H7 (cell line): ENCODE measurements around the gene HOXD4. TPM values are rescaled to one million over a fixed set of nuclear protein-coding genes. Genes with fewer than 3 reads are reported as not detected.

Experiments
- DNase-seq: peaks from one replicate; pipeline ENCODE4 v3.0.0; 2012
- H3K27me3 ChIP-seq: 2 replicates; pipeline ENCODE4 v1.6.0; 2011; ENCODE audit warnings: mild to moderate bottlenecking, low read length; ENCODE audit not compliant: control insufficient read depth, insufficient read depth
- H3K36me3 ChIP-seq: replicated peaks from 2 replicates; pipeline ENCODE4 v1.5.1; 2011; ENCODE audit warnings: low read length; ENCODE audit not compliant: control insufficient read depth, insufficient read depth
- H3K4me3 ChIP-seq: 2 replicates; pipeline ENCODE4 v1.5.1; 2011; ENCODE audit warnings: low read depth, mild to moderate bottlenecking, control low read depth, low read length, moderate library complexity; ENCODE audit not compliant: insufficient read depth
- total RNA-seq: library from RNA; depleted of rRNA; stranded (reverse); fragments of >200 nt; shearing (Covaris generic); gene quantifications from 2 replicates; pipeline ENCODE4 v1.2.3, GENCODE V29; 2014

Gene HOXD4
- total RNA-seq, 1 experiment from 2014 or later: not detected

GRCh38 chr2:176161825-176162626, 10.7 kb downstream of the HOXD4 start:
- no peak for DNase-seq
- Histone ChIP-seq H3K36me3 (no peaks in the 10 kb centered on the region), H3K27me3 (peaks cover 100% of the 10 kb centered on the region), H3K4me3 (no peak overlapping the region)

GRCh38 chr2:176162911-176163671, 11.7 kb downstream of the HOXD4 start:
- H3K27me3 ChIP-seq: peaks cover 100% of the 10 kb centered on the region
- no peaks in the 10 kb centered on the region for H3K36me3 ChIP-seq
- peak; percentile 61 for DNase-seq
- no peak overlapping the region for H3K4me3 ChIP-seq

GRCh38 chr2:176163672-176164056, 12.3 kb downstream of the HOXD4 start:
- DNase-seq: peak; percentile 55
- no peak overlapping the region for H3K4me3 ChIP-seq
- peaks cover 100% of the 10 kb centered on the region for H3K27me3 ChIP-seq
- no peaks in the 10 kb centered on the region for H3K36me3 ChIP-seq

DNA sequence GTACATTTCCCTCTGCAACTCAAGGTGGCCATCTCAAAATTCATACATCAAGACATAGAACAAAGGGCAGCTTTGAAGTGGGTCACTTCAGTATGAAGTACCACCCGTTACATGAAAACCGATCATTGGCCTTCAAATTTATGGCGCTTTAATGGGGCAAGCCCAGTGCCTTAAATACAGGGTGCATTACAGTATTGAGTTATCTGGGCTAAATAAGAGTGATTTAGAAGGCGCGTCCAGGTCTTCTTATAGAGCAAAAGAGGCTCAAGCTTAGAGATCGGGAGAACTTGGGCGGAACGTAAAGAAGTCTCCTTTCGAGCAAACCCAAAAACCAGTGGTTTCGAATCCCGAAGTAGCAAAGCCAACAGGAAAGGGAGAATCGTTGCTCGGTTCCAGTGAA, 12.9 kb downstream of the HOXD4 start:
- H3K4me3 ChIP-seq: no peak overlapping the region
- peaks cover 100% of the 10 kb centered on the region for H3K27me3 ChIP-seq
- H3K36me3 ChIP-seq: no peaks in the 10 kb centered on the region
- DNase-seq: no peak

DNA sequence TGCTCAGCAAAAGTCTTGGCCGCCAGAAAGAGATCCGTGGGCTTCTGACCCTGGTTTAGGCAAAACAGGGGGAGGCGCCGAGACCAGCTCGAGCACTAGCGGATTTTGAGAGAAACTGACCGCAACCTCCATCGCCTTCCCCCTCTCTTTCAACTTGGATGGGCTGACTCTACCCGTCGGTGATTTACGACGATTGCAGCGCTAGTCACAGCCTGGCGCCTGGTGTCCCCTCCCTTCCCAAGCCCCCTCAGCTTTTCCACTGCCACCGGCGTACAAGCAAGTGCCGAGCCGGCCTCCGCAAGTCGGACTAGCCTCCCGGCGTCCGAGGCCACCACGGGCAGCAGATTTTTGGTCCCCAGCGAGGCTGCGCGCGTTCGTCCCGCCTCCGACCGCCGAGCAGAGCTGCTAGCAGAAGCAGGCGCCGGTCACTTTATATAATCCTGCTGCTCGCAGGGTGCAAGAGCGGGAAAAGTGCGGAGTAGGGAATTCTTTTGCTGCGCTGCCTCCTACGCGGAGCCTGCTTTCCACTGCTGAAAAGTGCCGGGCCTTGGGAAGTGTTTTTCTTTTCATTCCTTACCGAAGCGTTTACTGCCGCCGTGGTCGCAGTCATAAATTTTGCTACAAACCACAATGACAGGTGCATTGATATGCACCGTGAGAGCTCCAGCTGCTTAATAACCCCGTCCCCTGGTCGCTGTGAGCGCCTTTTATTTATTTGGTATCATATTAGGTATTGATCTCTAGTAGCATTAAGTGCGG, 13.4 kb downstream of the HOXD4 start:
- peaks cover 100% of the 10 kb centered on the region for H3K27me3 ChIP-seq
- DNase-seq: peak; percentile 65
- no peaks in the 10 kb centered on the region for H3K36me3 ChIP-seq
- no peak overlapping the region for H3K4me3 ChIP-seq

GRCh38 chr2:176165370-176166050, 14.2 kb downstream of the HOXD4 start:
- DNase-seq: peak; percentile 79
- peaks cover 100% of the 10 kb centered on the region for H3K27me3 ChIP-seq
- no peaks in the 10 kb centered on the region for H3K36me3 ChIP-seq
- H3K4me3 ChIP-seq: no peak overlapping the region

- no peak for DNase-seq
- Histone ChIP-seq H3K36me3 (no peaks in the 10 kb centered on the region), H3K27me3 (peaks cover 100% of the 10 kb centered on the region), H3K4me3 (no peak overlapping the region)
These were observed 14.9 kb downstream of the HOXD4 start for GRCh38 chr2:176166272-176166671.

DNA sequence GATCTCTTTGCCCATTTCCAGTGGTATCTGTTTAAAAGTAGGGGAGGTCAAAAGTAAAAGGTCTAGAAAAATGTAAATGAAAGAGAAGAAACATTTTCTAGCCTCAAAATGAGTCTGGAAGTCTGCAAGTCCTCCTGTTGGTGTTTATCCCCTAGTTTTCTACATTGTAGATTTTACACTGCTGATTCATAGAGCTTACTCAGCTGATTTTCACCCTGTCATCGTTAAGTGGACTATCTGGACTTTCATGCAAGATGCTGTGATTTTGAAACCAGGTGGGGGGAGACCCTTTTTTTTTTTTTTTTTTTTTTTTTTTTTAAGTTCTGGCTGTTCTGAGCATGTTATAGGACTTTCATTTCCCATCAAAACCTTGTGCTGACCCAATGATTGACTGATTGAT, 16.0 kb downstream of the HOXD4 start:
- DNase-seq: no peak
- H3K36me3 ChIP-seq: no peaks in the 10 kb centered on the region
- peaks cover 100% of the 10 kb centered on the region for H3K27me3 ChIP-seq
- H3K4me3 ChIP-seq: no peak overlapping the region

GRCh38 chr2:176169181-176169580, 17.8 kb downstream of the HOXD4 start:
- no peak for DNase-seq
- H3K27me3 ChIP-seq: peaks cover 100% of the 10 kb centered on the region
- no peak overlapping the region for H3K4me3 ChIP-seq
- H3K36me3 ChIP-seq: no peaks in the 10 kb centered on the region

GRCh38 chr2:176169711-176170110, 18.4 kb downstream of the HOXD4 start:
- Histone ChIP-seq H3K27me3 (peaks cover 100% of the 10 kb centered on the region), H3K36me3 (no peaks in the 10 kb centered on the region), H3K4me3 (no peak overlapping the region)
- no peak for DNase-seq

DNA sequence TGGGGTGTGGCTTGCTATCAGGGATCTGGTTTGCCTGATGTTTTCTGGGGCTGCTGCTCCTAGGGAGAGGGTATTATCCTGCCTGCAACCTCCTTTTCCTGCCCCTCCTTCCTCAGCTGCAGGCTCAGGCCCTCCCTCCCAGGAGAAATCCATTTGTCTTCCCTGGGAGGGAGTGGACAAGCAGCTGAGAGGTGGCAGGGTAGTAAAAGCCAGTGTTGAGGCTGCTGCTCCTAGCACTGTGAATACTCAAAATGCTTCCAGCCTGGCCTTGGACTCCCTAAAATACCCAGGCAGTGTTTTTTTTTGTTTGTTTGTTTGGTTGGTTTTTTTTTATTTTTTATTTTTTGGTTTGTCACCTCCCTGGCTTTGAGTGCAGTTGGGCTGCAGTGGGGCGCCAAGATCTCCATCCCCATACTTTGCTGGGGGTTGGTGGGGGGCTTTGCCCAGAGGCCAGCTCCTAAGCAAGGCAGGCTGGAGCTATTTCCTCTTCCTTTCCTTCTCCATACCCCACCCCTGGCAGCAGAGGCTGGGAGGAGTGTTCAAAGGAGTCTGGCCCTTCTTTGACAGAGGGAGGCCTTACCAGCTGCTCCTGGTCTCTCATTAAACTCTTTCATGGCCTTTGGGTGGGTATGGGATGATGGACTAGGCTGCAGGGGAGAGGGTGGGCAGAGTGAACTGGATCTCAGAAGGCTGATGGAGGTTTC, 19.4 kb downstream of the HOXD4 start:
- Histone ChIP-seq H3K36me3 (no peaks in the 10 kb centered on the region), H3K27me3 (peaks cover 100% of the 10 kb centered on the region), H3K4me3 (no peak overlapping the region)
- no peak for DNase-seq

DNA sequence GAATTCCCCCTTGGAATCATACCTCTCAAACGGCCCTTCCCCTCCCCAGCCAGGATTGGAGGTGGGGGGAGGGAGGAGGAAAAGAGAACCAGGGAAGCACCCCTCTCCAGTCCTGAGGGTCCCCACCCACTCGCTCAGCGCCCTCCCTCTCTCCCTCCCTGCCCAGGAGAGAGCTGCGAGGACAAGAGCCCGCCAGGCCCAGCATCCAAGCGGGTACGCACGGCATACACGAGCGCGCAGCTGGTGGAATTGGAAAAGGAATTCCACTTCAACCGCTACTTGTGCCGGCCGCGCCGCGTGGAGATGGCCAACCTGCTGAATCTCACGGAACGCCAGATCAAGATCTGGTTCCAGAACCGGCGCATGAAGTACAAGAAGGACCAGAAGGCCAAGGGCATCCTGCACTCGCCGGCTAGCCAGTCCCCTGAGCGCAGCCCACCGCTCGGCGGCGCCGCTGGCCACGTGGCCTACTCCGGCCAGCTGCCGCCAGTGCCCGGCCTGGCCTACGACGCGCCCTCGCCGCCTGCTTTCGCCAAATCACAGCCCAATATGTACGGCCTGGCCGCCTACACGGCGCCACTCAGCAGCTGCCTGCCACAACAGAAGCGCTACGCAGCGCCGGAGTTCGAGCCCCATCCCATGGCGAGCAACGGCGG, 20.1 kb downstream of the HOXD4 start:
- no peaks in the 10 kb centered on the region for H3K36me3 ChIP-seq
- peak overlapping the region; percentile 28 for H3K4me3 ChIP-seq
- peaks cover 100% of the 10 kb centered on the region for H3K27me3 ChIP-seq
- DNase-seq: peak; percentile 81
